ENCODE data around the gene LBP. TPM values are rescaled to one million over a fixed set of nuclear protein-coding genes. Genes with fewer than 3 reads are reported as not detected.
"Not testable (repeated sequence)": the region's sequence is repeated elsewhere in the genome, so short reads cannot be mapped to it uniquely, and the experiment has no call there.

Gene LBP
- total RNA-seq, 1 donor, result not detected

- TF ChIP-seq, protein P1, sequence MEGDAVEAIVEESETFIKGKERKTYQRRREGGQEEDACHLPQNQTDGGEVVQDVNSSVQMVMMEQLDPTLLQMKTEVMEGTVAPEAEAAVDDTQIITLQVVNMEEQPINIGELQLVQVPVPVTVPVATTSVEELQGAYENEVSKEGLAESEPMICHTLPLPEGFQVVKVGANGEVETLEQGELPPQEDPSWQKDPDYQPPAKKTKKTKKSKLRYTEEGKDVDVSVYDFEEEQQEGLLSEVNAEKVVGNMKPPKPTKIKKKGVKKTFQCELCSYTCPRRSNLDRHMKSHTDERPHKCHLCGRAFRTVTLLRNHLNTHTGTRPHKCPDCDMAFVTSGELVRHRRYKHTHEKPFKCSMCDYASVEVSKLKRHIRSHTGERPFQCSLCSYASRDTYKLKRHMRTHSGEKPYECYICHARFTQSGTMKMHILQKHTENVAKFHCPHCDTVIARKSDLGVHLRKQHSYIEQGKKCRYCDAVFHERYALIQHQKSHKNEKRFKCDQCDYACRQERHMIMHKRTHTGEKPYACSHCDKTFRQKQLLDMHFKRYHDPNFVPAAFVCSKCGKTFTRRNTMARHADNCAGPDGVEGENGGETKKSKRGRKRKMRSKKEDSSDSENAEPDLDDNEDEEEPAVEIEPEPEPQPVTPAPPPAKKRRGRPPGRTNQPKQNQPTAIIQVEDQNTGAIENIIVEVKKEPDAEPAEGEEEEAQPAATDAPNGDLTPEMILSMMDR (IDR thresholded peaks at IDR 0.05; ENCODE audit: insufficient read depth, low read depth, low read length), result no peak
- H3K4me3 ChIP-seq (ENCODE audit: low read depth, low read length), result no peak overlapping the region
Measured at GRCh38 chr20:38386851-38387250, 40.6 kb downstream of the LBP start.

GRCh38 chr20:38387953-38388352, 41.7 kb downstream of the LBP start:
- TF ChIP-seq, protein P1 (IDR thresholded peaks at IDR 0.05; ENCODE audit: insufficient read depth, low read depth, low read length), result no peak
- DNase-seq (ENCODE audit: low read depth), result no peak
- no peak overlapping the region for H3K4me3 ChIP-seq (ENCODE audit: low read depth, low read length)

More at GRCh38 chr20:38386851-38387250, 40.6 kb downstream of the LBP start:
- no peak for DNase-seq (ENCODE audit: low read depth)

- TF ChIP-seq, protein P1 (IDR thresholded peaks at IDR 0.05; ENCODE audit: insufficient read depth, low read depth, low read length), result no peak
- DNase-seq (ENCODE audit: low read depth), result no peak
- no peak overlapping the region for H3K4me3 ChIP-seq (ENCODE audit: low read depth, low read length)
Measured at GRCh38 chr20:38392356-38392755, 46.1 kb downstream of the LBP start.

DNA sequence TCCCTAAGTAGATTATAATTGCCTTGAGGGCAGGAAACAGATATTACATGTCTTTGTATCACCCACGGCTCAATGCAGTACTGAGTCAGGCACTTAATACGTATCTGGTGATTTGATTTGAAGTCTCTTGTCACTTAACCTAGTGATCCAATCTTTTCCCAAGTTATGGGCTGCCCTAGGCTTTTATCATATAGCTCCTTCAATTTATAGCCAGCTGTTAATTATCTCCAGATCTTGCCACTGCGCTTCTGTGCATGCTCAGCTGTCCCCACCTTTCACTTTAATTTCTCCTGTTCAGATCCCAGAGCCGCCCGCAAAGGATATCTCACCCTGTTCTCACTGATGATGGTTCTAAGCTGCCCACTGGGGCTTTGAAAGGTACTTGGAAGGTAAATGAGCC, 47.0 kb downstream of the LBP start:
- TF ChIP-seq, protein P1 (IDR thresholded peaks at IDR 0.05; ENCODE audit: insufficient read depth, low read depth, low read length), result no peak
- DNase-seq (ENCODE audit: low read depth), result no peak
- no peak overlapping the region for H3K4me3 ChIP-seq (ENCODE audit: low read depth, low read length)

DNA sequence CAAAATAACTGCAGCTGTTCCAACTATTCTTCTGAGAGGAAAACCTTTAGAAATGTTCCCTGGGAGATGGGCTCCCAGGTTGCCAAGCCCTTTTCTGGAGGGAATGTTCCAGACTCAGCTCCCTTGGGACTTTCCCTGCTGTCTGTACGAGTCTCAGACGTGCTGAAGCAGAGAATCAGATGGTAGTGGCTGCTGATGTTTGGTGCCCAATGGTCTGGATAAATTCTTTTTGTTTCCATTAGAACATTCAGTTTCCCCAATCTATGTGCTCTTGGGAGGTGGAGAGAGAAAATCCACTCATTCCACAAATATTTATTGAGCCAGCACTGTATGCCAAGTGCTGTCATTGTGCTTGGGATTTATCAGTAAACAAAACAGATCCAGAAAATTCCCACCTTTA, 48.9 kb downstream of the LBP start:
- TF ChIP-seq, protein P1 (IDR thresholded peaks at IDR 0.05; ENCODE audit: insufficient read depth, low read depth, low read length), result no peak
- H3K4me3 ChIP-seq (ENCODE audit: low read depth, low read length), result no peak overlapping the region
- no peak for DNase-seq (ENCODE audit: low read depth)

GRCh38 chr20:38395751-38396395, 49.6 kb downstream of the LBP start:
- H3K4me3 ChIP-seq (ENCODE audit: low read depth, low read length); DNase-seq (ENCODE audit: low read depth): not testable (repeated sequence)

DNA sequence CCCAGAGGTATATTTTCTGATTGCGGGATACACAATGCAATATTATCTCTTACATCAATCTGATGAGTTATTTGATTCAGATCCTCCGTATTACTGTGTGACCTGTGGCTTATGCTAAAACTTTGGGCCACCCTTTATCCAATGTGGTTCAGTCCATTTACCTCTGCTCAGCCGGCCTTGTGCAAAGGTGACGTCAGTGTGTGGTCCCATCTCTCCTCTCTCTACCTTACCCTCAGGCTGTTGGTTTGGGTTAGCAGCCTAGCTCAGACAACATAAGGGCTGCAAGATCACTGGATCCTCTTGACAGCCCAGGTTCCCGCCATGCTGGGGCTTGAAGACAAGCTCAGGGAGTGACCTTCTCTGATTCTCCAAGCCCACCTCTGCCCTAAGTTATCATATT, 55.8 kb downstream of the LBP start:
- no peak overlapping the region for H3K4me3 ChIP-seq (ENCODE audit: low read depth, low read length)
- no peak for DNase-seq (ENCODE audit: low read depth)
- TF ChIP-seq, protein P1 (IDR thresholded peaks at IDR 0.05; ENCODE audit: insufficient read depth, low read depth, low read length), result no peak
